Stimulated activated naive B cell treated with anti-CD40 and anti-IgM and Interleukin-4, amounts not matched to agents 10 μg/mL and 1 μg/mL and 100 μg/mL, for 72 hours (primary cell): ENCODE data around the gene OAS2.

Experiments used
- ATAC-seq, 2 donors: fragments of 150-1000 bp; cut with Tn5 transposase; replicated peaks; 2 replicates each; pipeline ENCODE4 v1.10.0; 2021; ENCODE audit warnings: moderate library complexity in 1 of 2
- DNase-seq: peaks from one replicate; pipeline ENCODE4 v3.0.0; 2021
- H3K27ac Mint-ChIP-seq: one replicate; pipeline ENCODE4 v1.8.0; 2022; ENCODE audit warnings: mild to moderate bottlenecking, mixed read lengths
- H3K27me3 Mint-ChIP-seq, 2 donors: one replicate each; pipeline ENCODE4 v1.8.0; 2022; ENCODE audit warnings: mixed read lengths in 2 of 2
- H3K36me3 Mint-ChIP-seq, 2 donors: one replicate each; pipeline ENCODE4 v1.8.0; 2022; ENCODE audit warnings: mixed read lengths in 2 of 2, mild to moderate bottlenecking in 1 of 2
- H3K4me1 Mint-ChIP-seq, 2 donors: one replicate each; pipeline ENCODE4 v1.8.0; 2022; ENCODE audit warnings: mixed read lengths in 2 of 2, mild to moderate bottlenecking in 1 of 2
- H3K4me3 Mint-ChIP-seq, 2 donors: one replicate each; pipeline ENCODE4 v1.8.0; 2022; ENCODE audit warnings: mild to moderate bottlenecking in 2 of 2, mixed read lengths in 2 of 2, moderate library complexity in 1 of 2
- H3K9me3 Mint-ChIP-seq, 2 donors: one replicate each; pipeline ENCODE4 v1.8.0; 2022; ENCODE audit warnings: mixed read lengths in 2 of 2, mild to moderate bottlenecking in 1 of 2

The OAS2 gene

DNA sequence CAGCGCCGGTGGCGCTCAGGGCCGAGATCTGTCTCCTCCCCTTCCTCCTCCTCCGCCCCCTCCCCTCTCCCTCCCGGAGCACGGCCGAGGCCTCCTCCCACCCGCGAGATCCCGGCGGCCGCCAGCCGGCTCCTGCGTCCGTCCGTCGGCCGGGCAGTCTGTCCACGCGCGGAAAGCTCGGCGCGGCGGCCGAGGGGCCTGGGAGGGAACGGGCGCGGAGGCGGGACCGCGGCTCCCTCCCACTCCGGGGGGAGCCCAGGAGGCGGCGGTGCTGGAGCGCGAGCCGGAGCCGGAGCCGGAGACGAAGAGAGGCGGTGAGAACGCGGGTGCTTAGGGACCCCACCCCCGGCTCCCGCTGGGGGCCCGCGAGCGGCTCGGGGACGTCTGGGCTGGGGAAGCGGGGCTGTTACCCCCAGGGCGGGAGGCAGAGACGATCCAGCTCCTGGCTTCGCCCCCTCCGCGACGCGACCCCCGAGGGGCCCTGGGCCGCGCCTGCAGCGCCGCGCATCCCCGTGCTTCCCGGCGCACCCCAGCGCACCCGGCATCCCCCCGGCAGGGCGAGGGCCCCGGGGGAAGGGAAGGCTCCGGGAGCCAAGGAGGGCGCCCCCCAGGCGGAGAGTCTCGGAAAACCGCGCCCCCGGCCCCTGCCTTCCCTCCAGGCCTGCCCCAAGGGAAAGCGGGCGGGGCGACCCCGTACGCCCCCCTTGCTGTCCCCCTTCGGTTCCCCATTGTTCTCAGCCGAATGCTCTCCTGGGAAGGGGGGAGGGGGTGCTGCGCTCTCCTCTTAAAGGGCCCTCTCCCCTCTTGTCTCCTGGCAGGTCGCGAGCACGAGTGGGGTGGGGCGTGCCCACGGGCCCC lies 78.5 kb downstream of the OAS2 start, which contains the start of gene DTX1:
DTX1 (plus strand) TSS at position 100 of the 858 bp plus-strand sequence. CDS start 1,463 bp downstream, outside the sequence.
- no peak for DNase-seq
- H3K4me3 Mint-ChIP-seq: peak within 1 kb of the TSS in 1 of 2 donors; percentile 82
- H3K27ac Mint-ChIP-seq: peak within 1 kb of the TSS; percentile 90
- ATAC-seq: peak; percentile 58 to 59
- H3K9me3 Mint-ChIP-seq: no peaks in the 10 kb centered on the region
- peaks cover 39 to 46% of the 10 kb centered on the region in 2 donors for H3K4me1 Mint-ChIP-seq
- peaks cover 0 to 13% of the 10 kb centered on the region in 2 donors for H3K36me3 Mint-ChIP-seq
- no peaks in the 10 kb centered on the region for H3K27me3 Mint-ChIP-seq

DNA sequence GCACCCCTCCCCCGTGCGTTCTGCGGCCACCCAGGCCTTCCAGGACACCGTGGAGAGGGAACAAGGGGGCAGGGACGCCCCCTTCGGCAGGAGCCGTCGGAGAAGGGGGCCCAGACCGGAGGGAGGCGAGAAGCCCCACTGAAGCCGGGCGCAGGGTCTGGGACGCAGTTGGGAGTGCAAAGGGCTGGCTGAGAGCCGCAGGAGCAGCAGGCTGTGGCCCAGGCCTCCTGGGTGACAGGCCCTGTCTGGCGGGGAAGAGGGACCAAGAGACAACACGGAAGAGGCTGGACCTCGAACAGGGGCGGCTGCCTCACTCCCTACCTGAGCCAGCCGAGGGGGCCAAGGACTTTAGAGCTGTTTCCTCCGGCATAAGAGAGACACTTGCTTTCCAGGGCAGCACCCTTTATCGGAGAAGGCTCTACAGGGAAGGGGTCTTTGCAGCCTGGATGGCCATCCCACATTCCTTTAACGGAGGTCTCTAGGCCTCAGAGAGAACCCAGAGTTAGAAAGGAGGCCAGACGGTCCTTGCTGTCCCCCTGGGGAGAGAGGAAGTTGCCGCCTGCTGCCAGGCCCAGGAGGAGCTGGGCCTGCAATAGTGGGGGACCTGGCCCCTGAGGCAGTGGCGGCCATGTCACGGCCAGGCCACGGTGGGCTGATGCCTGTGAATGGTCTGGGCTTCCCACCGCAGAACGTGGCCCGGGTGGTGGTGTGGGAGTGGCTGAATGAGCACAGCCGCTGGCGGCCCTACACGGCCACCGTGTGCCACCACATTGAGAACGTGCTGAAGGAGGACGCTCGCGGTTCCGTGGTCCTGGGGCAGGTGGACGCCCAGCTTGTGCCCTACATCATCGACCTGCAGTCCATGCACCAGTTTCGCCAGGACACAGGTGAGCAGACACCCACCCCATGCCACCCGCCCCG lies 79.5 kb downstream of the OAS2 start:
- DNase-seq (no peak), ATAC-seq (no peak)
- H3K36me3 Mint-ChIP-seq: peaks cover 2 to 14% of the 10 kb centered on the region in 2 donors
- peak overlapping the region; percentile 83 for H3K27ac Mint-ChIP-seq
- no peak overlapping the region for H3K4me3 Mint-ChIP-seq
- no peaks in the 10 kb centered on the region for H3K27me3 Mint-ChIP-seq
- no peaks in the 10 kb centered on the region for H3K9me3 Mint-ChIP-seq
- peaks cover 36 to 37% of the 10 kb centered on the region in 2 donors for H3K4me1 Mint-ChIP-seq

DNA sequence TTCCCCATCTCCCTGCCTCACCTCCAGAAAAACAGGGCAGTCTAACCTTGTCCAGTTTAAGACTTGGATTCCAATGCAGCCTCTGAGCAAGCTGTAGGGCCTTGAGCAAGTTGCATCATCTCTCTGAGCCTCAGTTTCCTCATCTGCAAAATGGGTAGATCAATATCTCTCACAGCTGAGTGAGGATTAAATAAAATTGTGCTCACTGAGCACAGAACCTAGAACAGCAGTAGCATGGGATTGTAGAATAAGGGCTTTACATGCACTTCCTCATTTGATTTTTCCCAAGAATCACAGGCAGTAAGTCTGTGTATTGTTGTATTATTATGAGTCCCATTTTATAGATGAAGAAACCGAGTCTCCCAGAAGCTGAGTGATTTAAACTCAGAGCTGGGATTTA lies 80.2 kb downstream of the OAS2 start:
- H3K36me3 Mint-ChIP-seq: peaks cover 4 to 15% of the 10 kb centered on the region in 2 donors
- H3K27ac Mint-ChIP-seq: no peak overlapping the region
- H3K27me3 Mint-ChIP-seq: no peaks in the 10 kb centered on the region
- H3K4me3 Mint-ChIP-seq: no peak overlapping the region
- H3K4me1 Mint-ChIP-seq: peaks cover 29 to 37% of the 10 kb centered on the region in 2 donors
- ATAC-seq (no peak), DNase-seq (no peak)
- H3K9me3 Mint-ChIP-seq: no peaks in the 10 kb centered on the region

DNA sequence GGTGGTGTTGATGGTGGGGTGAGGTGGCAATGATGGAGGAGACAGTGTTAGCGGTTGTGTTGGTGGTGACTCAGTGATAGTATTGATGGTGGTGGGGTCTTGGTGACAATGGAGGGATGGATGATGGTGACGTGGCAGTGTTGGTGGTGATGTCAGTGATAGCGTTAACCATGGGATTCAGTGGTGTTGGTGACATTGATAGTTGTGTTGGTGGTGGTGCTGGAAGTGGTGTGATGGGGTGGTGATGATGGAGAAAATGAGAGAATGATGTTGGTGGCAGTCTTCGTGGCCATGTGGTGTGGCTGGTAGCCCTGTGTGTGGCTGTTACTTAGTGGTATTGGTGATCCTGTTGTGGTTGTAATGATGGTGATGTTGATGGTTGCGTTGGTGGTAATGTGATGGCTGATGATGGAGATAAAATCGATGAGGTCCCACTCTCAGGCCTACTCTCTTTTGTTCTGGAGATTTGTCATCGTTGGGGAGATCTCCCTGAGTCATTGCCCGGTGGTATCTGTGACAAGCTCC lies 80.8 kb downstream of the OAS2 start:
- ATAC-seq (no peak), DNase-seq (no peak)
- no peak overlapping the region for H3K27ac Mint-ChIP-seq
- H3K4me1 Mint-ChIP-seq: peaks cover 23 to 34% of the 10 kb centered on the region in 2 donors
- no peaks in the 10 kb centered on the region for H3K27me3 Mint-ChIP-seq
- H3K9me3 Mint-ChIP-seq: no peaks in the 10 kb centered on the region
- peaks cover 4 to 16% of the 10 kb centered on the region in 2 donors for H3K36me3 Mint-ChIP-seq
- H3K4me3 Mint-ChIP-seq: no peak overlapping the region

DNA sequence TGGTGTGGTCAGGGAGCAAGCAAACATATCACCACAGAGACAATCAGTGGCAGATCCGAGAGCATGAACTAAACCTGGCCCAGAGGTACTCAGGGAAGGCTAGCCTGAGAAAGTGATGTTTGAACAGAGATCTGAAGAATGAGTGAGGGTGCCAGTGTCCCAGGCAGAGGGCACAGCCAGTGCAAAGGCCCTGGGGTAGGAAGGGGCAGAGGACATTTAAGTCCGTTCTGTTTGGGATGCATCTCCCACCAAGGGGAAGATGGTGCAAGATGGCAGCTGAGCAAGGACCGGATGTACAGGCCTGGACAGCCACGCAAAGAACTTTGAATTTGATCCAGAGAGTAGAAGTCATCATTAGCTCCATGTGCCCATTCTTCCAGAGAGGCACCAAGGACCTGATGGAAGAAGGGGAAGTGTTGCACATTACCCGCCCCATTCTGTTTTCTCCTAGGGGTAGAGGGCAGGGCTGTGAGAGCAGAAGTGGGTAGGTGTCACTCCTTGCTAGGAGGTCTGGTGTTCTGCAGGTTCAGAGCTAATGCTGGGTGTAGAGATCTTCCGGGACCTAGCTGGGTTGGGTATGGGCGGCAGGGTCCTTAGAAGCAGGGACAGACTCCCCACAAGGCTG lies 82.1 kb downstream of the OAS2 start:
- Mint-ChIP-seq H3K36me3 (peaks cover 14 to 26% of the 10 kb centered on the region in 2 donors), H3K4me3 (no peak overlapping the region), H3K9me3 (no peaks in the 10 kb centered on the region), H3K4me1 (peaks cover 10 to 39% of the 10 kb centered on the region in 2 donors), H3K27ac (peak overlapping the region; percentile 94), H3K27me3 (no peaks in the 10 kb centered on the region)
- ATAC-seq (no peak), DNase-seq (no peak)

DNA sequence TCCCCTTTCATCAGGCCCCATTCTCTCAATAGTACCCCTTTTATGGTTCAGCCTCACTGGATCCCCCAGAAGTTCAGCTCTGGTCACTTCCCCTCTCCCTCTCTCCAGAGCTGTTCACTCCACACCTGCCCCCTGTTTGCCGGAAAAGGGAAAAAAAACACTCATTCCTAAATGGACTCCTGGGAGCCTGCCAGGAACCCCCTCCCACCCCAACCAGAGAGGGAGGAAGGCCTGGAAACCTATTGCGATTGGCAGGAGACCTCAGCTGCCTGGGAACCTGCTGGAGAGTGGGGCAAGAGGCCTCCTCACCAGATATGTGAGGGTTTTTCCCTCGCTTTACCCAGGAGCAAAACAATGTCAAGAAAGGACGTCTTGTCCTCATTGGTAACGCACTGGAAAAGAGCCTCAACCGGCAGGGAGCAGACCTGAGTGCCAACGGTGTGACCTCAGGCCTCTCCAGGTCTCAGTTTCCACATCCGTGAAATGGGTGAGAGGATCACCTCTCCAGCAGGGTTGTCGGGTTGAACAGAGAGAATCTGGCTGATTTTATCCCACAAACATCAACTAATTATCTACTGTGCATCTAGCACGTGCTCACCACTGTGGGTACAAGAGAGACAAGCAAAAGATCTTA lies 82.9 kb downstream of the OAS2 start:
- ATAC-seq (no peak), DNase-seq (no peak)
- Mint-ChIP-seq H3K27me3 (no peaks in the 10 kb centered on the region), H3K36me3 (peaks cover 17 to 28% of the 10 kb centered on the region in 2 donors), H3K4me1 (peaks cover 3 to 37% of the 10 kb centered on the region in 2 donors), H3K9me3 (no peaks in the 10 kb centered on the region), H3K27ac (peak overlapping the region; percentile 94), H3K4me3 (no peak overlapping the region)
